Stimulated activated CD8-positive, alpha-beta memory T cell treated with anti-CD3 and anti-CD28 coated beads, Interleukin-7, amount 100 ng/mL, for 4 hours (primary cell): ENCODE results near the gene NAP1L4.
A peak's percentile ranks its signal among the peaks of the same experiment; 100 is the strongest.

ENCODE experiments used
- DNase-seq, 2 donors: peaks; one replicate each; pipeline ENCODE4 v3.0.0-alpha.2; 2020; ENCODE audit warnings: low read depth in 2 of 2

Gene NAP1L4

DNA sequence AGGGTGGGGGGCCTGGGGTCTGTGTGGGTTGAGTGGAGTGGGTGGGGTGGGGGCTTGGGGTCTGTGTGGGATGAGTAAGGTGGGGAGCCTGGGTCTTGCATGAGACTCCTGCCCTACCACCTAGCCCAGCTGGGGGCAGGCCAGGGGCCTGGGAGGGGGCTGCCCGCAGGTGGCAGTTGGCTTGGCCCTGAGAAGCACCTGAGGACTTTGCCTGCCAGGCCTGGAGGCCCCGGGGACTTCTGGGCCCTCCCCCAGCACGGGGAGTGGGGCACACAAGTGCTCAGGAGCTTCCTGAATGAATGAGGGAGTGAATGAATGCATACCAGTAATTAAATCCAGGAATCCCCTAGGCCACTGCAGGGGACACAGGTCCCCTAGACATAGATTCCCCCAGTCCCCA, 69.5 kb downstream of the NAP1L4 start:
- no peak for DNase-seq

DNA sequence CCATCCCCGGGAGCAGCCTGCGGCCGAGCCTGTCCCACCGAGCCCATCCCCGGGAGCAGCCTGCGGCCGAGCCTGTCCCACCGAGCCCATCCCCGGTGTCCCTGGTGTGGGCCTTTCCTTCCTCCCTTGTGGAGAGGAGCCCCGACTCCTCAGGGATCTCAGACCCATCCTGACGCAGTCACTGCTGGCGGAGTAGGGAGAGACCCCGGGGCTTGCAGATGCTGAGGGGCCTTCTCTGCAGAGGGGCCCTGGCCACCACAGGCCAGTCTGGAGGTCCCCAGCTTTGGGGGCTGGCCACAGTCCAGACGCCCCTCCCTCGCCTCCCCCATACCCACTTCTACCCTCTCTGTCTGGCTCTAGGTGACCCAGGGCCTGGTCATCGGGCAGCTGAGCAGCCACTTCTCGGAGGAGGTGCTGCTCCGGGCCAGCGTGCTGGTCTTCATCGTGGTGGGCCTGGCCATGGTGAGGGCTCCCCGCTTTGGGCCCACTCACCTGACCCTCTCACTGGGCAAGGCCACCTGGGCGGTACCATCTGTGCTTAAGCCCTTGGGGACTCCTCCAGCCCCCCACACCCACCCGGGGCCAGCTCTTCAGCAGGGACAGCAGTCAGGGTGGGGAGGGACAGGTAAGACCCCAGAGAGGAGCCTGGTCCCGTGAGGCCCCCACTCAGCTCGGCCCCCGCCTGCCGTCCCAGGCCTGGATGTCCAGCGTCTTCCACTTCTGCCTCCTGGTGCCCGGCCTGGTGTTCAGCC, 70.2 kb downstream of the NAP1L4 start:
- DNase-seq, result no peak

DNA sequence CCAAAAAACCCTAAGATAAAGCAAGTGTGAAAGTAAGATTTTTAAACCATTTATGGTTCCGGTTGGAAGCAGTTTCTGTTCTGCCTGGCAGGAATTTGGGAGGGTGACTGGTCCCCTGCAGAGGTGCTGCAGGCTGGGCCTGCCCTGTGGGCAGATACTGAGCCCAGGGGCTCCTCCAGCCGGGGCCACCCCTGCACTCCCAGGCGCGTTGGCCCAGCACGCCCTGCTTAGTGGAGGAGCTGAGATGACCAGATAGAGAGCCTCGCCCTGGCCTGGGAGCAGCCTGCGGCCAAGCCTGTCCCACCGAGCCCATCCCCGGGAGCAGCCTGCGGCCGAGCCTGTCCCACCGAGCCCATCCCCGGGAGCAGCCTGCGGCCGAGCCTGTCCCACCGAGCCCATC, 70.9 kb downstream of the NAP1L4 start:
- no peak for DNase-seq

DNA sequence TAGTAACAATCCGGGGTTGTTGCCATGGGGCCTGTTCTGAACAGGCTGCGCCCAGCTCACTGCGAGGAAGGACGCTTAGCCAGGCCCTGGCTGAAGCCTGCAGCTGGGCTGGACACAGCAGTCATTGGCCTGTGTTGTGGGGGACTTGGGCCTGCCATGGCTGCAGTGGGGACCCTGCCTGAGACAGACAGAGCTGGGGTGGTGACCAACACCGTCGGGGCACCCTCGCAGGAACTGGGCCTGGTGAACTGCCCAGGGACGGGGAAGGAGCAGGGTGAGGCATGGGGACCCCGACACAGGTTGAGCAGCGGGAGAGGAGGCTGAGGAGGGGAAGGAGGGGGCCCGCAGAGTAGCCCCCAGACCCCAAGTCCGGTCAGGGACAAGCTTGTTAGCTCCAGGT, 71.8 kb downstream of the NAP1L4 start:
- DNase-seq, result no peak

DNA sequence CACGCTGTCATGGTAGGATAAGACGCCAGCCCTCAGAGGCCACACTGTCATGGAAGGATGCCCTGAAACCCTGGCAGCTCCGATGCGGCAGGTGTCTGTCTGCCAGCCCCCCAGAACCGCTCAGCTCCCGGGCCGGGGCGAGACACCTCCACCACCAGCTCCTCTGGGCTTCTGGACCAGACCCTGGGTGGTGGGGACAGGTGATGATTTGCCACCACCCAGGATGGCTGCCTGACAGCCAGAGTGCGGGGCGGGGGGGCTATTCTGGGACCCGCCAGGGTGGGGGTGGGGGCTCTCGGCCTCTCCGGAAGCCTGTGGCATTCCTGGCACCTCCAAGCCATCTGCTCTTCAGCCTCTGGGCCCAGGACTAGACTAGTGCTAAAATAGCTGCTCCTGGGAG, 72.3 kb downstream of the NAP1L4 start:
- DNase-seq, result no peak

DNA sequence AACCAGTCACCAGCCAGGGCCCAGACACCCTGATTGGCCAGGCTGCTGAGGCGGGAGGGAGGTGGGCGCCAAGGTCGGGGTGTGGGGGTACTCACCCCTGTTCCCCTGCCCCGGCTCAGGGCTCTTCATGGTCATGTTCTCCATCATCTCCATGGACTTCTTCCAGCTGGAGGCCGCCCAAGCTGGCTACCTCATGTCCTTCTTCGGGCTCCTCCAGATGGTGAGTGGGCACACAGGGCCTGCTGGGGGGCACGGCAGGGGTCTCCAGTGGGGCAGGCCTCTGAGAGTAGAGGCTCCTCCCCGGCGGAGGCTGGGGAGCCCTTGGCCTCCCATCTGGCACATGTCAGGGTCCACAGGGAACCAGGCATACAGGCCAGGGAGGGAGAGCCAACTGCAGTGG, 72.9 kb downstream of the NAP1L4 start:
- DNase-seq, result no peak

DNA sequence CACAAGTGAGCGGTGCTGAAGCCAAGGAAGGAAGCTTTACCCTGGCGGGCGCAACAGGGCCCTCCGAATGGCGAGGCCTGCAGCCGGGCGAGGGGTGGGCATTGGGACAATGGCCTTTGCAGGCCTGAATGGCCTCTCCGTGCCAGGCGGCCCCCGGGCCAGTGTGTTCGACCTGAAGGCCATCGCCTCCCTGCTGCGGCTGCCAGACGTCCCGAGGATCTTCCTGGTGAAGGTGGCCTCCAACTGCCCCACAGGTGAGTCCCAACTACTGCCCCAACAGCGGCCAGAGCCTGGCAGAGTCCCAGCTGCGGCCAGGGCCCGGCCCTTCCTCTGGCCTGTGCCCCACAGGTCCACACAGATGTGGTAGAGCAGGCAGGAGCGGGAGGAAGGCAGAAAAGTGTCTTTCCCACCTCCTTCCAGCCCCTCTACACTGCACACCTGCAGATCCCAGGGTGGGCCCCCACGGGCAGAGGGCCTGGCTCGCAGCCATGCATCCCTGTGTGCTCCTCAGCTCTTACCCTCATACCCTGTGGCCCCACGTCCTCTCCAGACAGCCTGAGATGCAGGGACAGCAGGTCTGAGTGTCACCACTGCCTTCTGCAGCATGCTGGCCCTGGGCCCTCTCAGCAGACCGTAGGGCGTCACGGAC, 74.2 kb downstream of the NAP1L4 start:
- DNase-seq, result no peak

DNA sequence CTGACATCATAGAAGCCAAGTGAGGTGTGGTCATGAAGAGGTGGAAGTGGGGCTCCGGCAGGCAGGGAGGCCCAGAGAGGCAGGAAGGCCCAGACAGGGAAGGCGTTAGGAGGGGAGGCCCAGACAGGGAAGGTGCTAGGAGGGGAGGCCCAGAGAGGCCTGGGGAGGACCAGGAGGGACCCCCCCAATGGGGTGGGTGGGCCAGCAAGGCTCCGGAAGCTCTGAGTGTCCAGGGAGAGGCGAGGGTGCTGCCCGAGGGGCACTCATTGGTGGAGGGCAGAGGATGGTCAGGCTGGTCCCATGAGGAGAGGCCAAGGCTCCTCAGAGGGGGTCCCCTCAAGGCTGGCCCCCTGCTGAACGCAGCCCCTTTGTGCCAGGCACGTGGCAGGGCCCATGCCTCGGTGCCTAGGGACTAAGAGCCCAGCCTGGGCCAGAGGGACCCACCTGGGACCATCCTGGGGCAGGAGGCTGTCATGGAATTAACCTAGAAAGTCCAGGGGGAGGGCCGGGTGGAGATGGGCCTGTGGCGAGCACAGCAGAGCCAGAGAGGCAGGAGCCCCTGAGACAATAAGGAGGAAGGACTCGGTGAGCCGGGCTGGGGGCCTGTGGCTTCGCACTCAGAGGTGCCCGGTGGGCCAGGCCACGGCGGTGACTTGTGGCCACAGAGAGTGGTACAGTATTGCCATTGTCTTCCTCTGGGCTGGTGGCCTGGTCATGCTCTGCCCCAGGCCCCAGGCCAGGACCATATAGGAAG, 75.1 kb downstream of the NAP1L4 start:
- no peak for DNase-seq

DNA sequence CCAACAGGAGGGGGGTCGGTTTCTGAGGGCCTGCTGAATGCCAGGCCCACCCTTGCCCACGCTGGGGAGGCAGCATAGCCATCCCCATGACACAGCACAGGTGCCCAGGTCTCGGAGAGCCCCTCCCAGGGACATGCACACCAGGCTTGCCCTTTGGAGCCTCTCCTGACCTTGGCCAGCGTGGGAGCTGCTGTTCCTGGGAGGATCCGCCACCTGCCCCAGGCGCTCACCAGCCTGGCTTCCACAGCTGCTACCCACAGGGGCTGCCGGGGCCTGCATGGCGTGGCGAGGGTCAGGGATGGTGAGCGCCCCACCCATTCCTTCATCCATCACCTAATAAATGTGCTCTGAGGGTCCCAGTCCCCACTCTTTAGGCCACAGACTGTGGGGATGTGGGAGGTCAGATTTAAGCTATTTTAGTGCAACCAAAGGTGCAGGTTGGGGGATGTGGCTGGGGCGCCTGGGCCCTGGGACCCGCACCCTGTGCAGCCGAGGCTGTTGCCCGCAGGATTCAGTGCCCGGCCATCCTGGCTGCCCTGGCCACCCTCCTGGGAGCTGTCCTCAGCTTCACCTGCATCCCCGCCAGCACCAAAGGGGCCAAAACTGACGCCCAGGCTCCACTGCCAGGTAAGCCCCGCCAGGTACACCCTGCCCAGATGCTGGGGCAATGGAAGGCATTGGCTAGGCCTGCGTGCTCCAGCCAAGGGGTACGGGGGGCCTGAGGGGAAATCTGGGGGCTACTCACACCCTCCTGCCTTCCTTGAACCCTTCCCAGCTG, 75.8 kb downstream of the NAP1L4 start:
- no peak for DNase-seq

DNA sequence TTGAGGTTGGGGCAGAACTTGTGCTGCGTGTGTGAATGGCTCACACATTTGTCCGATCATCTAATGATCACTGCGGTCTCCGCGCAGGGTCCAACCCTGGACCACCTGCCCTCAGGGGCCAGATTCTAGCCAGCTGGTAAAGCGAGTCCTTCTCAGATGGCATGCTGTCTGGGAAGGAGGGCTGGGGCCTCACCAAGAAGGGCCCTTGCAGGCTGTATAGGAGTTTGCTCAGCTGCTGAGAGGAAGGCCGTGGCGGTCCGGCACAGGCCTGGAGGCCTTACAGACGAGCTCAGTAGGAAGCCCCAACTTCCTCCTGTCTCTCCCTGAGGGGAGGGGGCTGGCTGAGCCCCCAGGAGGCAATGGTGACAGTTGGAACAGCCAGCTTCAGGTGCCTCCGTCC, 76.7 kb downstream of the NAP1L4 start:
- no peak for DNase-seq

DNA sequence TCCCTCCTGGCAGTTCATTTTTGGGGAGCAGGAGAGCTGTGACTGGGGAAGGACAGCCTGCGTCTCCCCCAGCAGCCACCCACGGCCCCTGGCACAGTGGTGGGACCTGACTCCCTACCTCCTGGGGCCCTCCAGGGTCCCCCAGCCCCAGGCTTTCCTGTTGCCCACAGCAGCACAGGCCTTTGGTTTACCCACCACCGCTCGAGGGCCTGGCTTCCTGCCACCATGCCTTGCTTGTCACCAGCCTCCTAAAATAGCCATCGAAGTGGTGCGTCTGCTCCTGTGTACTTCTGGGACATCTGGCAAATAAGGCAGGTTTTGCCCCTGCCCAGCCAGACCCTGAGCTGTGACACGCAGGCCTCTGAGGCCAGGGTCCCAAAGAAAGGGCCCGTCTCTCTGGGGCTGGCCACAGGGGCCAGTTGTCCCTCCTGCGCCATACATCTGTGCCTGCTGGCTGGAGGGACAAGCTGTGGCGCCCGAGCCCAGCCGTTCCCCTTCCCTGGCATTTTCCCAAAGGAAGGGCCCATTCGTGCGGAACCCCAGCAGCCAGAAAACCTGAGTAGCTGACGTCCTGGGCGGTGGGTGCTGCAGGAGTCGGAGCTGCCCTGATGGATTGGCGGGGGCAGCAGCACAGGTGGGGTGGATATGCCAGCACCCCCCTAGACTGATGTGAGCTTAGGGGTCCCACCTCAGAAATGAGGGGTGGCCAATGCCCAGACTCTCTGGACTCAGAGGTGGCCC, 77.5 kb downstream of the NAP1L4 start:
- DNase-seq, result no peak

DNA sequence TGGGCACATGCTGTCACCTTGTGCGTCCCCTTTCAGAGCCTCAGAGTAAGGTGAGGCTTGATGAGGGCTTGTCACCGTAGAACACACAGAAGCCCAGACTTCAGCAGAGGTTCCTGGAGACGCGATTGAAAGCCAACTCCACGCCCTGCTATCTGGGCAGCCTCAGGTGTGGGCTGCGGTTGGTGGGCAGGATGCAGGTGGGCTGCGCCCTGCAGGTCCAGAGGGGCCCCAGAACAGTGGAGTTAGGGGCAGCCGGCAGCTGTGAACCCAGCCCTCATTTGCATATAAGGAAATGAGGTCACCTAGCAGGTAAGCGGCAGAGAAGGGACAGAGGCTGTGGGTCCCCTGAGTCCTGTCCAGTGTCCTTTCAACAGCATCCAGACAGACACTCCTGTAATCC, 78.4 kb downstream of the NAP1L4 start:
- no peak for DNase-seq

DNA sequence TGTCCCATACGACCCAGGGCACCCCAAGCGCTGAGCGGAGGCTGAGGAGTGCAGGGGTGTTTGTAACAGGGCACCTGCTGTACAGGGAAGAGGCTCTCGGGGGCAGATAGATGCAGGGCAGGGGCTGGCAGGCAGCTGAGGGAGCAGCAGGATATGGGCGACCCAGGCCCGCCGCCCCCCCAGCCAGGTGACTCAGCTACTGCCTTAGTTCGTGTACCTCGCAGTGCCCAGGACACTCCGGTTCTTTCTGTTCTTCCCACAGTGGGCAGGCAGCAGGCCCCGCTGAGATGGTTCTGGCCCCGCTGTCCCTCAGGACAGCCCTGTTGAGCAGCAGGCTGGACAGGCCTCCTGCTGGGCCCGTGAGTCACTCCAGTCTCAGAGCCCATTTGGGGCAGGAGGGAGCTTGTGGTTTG, 79.1 kb downstream of the NAP1L4 start:
- no peak for DNase-seq

DNA sequence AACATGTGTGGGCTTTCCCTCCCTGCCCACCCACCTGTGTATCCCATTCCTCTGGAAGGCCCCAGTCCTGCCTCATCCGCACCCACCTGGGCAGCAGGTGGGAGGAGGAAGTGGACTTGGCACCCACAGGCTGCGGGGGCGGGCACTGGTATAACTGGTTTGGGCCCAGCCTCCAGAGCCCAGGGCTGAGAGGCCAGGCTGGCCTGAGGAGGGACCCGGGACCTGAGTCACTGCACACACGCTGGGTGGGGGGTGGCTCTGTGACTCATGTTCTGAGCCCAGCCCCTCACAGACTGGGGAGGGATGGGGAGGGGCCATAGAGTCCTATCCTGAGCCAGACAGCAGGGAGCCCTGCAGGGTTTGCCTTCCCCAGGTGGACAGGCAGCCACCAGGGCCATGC, 79.6 kb downstream of the NAP1L4 start:
- DNase-seq, result peak in 1 of 2 donors; percentile 15

DNA sequence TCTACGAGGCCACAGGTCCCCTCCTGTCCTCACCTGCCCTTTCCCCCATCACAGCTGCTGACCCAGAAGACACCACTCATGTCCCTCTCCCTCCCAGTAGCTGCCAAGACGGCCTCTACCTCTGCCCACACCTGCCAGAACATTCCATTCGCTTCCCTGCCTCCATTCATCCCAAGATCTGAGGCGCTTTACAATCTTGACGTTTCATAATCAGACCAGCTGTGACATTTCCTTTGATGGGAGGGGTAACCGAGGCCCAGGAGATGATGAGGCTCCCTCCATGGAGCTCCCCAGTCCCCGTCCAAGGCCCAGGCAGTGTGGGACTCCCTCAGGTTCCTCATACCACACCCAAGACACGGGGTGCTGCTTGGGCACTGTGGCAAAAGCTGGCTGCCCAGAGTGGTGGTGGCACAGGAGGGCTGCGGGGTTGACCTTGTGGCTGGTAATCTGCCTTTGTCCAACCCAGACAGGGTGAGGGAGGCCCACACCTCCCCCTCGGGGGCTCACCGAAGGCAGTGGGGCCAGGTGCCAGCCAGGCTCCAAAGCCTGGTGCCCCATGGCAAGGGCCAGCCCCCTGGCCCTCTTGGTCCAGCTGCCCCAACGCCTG, 80.2 kb downstream of the NAP1L4 start:
- DNase-seq, result no peak

DNA sequence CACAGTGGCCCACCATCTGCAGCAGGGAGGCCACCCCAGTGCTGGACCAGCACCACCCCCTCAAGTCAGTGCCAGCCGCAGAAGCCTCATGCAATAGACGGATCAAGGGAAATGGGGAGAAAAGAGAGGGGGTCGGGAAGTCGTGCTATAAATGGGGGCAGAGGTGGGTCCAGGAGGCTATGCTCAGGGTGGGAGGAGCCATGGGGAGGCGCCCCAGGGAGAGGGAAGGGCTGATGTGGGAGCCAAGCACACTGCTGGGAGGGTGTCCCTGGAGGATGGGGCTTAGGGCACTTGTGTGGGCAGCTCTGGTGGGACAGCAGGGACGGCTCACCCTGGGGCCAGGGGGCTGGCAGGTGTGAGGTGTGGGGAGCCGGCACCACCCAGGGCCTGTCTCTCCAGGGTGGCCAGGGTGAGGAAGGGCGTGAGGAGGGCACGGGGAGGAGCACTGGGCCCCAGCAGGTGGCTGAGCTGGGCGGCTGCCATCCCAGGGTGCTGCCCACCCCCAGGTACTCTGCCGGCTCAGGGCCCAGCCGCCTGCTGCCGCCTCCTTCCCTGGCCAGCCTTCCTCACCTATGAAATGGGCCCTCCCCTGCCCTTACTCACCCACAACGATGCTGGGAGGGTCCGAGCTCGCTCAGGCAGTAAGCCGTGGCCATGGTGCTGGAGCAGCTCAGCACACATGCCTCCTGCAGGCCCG, 80.9 kb downstream of the NAP1L4 start:
- DNase-seq, result no peak

DNA sequence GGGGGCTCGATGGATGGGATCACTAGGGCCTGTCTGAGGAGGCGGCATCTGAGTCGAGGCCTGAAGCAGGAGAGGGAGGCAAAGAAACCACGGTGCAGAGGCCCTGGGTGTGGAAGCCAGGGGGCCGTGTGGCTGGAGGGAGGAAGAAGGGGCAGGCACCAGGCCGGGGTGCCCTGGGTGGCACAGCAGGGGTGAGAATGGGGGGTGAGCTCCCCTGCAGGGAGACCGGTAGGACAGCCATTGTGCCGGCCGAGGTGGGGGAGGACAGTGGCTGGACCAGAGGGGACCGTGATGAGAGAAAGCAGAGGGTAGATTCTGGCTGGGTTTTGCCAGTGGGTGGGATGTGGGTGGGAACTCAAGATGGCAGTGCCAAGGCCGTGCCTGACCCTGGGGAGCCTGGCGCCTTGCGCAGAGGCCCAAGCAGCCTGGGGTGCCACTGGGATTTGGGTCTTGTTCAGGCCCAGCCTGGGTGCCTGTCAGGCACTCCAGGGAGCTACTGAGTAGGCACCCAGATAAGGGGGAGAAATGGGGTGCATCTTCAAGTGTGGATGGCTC, 81.7 kb downstream of the NAP1L4 start:
- no peak for DNase-seq

DNA sequence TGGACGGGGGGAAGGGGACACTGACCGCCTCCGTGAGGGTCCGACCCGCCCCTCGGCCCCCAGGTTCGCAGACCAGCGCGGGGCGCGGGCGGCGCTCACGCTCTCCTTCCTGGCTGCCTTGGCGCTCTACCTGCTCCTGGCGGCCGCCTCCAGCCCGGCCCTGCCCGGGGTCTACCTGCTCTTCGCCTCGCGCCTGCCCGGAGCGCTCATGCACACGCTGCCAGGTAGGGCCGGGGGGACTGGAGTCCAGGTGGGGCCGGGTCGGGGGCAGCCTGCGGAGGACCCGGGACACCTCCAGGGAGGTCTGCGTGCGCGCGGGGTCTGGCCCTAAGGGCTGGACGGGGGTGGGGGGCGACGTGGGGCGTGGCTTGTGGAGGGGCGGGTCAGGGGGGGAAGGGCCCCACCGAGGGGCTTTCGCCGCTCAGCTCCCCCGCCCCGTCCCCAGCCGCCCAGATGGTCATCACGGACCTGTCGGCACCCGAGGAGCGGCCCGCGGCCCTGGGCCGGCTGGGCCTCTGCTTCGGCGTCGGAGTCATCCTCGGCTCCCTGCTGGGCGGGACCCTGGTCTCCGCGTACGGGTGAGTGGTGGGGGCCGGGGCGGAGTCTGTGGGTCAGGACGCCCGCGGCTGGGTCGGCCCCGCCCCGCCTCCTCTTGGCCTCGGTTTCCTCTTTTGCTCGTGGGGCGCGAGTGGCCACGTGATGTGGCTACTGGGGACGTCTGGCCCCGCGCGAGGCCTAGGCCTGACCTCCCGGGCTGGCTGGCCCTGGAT, 82.8 kb downstream of the NAP1L4 start:
- no peak for DNase-seq

DNA sequence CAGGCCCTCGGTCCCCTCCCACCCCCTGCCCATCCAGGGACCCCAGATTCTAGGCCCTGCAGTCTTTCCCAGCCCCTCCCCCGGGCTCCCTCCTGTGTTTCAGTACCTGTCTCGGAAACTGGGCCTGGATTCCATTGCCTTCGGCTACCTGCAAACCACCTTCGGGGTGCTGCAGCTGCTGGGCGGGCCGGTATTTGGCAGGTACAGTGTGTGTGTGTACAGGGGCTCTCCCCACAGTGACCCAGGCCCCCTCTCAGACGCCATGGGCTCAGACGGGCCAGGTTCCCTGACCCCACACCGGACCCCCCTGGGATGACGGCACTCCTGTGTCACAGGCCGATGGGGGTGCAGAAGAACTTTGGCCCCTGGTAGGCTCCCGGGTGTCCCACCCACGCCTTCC, 84.0 kb downstream of the NAP1L4 start:
- no peak for DNase-seq
